HG03060 (cell line): ENCODE results near the gene CAPN10.

Source experiments
- ATAC-seq: cut with Tn5 transposase; IDR thresholded peaks from one replicate; pipeline ENCODE4 v1.9.1; 2021; ENCODE audit warnings: low read depth, moderate number of reproducible peaks; ENCODE audit not compliant: unreplicated experiment

Gene CAPN10

DNA sequence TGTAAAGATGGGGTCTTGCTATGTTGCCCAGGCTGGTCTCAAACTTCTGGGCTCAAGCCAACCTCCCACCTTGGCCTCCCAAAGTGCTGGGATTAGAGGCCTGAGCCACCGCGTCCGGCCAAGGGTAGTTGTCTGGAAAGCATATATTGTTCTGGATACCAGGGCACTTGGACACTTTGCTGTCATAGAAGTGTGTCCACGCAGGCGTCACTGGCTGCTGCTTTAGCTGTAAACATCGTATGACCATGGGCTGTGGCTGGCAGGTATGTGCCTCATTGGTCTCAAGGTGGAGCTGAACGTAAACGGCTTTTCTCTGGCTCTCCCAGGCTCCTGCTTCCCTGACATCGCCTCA is 35.5 kb downstream of the CAPN10 start:
- ATAC-seq, result no peak

DNA sequence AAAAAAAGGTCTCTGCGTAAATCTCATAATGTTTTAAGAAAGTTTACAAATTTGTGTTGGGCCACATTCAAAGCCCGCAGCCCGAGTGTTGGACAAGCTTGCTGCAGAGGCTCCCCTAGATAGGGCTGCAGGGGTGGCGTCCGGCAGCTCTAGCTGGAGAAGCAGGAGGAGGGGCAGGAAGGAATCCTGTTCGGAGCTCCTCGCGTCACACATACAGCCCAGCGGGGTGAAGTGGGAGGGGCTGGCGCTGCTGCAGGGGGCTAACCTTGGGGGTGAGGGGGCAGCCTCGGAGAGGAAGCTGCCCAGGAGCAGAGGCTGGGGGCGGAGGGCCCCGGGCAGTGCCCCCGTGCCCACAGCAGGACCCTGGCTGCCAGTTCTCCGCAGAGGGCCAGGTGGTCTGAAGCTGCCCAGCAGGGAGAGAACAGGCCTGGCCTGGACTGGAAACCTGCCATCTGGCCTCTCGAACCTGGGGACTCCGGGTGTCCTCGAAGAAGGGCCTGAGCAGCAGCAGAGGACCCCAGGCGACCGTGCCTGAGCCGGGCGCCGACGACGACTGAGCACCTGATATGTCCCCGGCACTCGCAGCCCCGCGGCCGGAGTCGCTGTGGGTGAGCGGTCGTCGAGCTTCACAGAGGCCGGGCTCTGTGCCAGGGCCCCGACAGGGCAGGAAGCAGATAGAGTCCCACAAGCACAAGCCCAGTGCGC is 36.1 kb downstream of the CAPN10 start:
- ATAC-seq, result no peak

DNA sequence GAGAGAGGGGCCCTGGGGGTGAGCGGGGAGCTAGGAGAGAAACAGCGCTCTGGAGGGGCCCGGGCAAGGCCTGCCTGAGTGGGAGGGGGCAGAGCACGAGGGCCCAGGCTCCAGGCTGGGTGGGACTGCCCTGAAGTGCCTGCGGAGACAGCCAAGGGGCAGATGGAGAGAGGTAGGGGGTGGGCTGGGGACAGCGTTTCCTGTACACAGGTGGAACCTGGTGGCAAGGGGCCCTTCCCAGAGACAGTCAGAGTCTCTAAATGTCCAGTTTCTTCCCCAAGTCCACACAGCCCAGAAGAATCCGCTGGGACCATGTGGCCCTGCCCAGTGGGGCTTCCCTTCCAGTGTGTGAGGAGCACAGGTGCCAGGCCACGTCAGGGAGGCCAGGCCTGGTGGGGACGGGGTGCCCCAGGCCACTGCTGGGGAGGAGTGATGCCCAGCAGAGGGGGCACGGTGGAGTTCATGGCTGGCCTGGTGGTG is 37.0 kb downstream of the CAPN10 start:
- ATAC-seq, result no peak

DNA sequence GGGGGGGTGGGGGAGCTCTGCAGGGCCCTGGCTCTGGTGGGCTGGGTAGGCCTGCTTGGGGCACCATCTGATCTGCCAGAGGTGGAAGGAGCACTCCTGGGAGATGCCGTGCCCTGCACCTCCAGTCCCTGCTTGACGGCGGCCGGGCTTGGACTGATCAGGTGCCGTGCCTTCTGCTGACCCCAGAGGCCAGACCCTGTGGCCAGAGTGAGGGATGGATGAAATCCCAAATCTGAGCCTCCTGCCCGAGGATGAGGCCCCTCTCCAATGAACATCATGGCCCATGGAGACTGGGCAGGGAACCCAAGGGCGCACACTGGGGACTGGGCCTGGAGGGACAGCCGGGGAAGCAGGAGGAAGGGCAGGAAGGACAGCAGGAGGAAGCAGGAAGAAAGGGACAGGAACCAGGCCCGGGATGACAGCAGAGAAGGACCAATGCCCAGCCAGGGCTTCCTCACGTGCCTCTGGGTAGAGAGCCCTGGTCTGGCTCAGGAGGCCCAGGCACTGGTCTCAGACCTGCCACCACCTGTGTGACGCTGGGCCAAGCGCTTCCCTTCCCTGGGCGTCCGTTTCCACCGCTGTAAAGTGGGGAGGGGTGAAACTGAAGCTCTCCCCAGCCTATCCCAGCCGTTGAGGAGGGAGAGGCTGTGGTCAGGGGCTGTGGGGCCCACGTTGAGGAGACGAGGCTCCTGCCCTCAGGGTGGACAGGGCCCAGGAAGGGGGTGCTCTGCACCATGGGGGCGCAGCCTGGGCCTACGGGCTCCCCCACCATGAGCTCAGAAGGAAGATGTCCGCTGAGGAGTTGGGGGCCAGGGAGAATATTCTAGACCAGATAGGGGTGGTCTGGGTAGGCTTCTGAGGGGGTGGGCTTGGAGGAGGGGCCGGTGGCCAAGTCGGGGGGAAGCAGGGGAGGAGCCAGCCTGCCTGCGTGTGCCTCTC is 37.7 kb downstream of the CAPN10 start:
- no peak for ATAC-seq

DNA sequence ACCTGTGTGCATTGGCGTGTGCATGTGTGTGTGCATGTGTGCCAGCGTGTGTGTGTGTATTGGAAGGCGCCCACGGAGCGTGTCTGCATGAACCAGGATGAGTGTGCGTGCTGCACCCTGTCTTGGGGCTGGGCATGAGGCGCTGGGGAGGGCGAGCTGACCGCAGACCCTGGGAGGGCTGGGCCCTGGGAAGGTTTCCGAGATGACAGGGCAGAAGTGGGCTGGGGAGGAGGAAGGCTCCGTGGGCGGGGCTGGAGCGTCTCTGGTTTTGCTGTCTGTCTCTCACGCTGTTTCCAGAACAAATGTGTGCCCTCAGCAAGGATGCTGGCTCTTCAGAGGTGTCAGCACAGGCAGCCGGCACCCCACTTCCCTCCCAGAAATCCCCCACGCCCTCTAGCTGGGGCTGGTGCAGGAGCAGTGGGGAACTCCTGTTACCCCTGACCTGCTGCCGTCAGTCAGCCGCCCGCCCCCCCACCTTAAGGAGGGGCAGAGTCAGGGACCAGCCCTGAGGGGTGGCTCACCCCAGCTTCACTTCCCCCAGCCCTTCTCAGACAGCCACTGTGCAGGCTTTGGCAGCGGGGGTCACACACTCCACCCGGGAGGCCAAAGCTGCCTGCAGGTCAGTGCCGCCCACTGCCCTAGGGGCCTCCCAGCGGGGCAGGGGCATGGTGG is 38.6 kb downstream of the CAPN10 start, which contains the start of gene GPR35:
TSS of gene GPR35 (plus strand) at position 531 of the 672 bp plus-strand sequence. CDS start 4,473 bp downstream, outside the sequence.
- ATAC-seq, result peak; percentile 42

DNA sequence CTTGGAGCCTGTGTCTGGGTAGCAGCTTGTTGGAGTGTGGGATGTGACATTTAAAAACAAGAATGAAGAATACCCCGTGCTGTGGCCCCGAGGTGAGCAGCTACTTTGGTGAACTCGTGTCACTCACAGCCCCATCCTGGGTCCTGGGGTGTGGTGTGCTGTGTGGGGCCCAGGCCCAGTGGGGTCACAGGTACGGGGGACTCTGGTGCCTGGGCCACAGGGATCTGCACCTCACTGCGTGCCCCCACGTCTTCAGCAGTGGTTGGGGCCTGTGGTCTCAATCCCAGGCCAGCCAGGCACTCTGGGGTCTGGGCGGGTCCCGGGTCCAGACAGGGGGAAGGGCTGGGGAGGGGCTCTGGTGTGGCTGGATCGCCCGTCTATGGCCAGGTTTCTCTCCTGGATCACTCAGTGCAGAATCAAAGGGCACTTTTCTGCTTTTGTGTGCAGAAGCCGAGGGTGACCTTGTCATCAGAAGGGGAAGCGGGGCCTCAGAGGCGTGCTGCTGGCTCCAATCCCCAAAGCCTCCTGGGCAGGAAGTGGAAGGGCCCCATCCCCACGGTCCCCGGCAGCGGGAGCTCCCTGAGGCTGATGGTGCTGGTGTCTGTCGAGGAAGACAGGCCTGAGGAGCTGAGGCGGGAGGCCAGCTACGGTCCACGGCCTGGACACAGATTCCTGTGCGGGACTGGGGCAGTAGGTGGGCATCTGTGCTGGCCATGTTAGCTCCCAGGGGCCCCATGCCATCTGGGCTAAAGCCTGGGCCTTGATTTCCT is 40.2 kb downstream of the CAPN10 start:
- ATAC-seq, result no peak

DNA sequence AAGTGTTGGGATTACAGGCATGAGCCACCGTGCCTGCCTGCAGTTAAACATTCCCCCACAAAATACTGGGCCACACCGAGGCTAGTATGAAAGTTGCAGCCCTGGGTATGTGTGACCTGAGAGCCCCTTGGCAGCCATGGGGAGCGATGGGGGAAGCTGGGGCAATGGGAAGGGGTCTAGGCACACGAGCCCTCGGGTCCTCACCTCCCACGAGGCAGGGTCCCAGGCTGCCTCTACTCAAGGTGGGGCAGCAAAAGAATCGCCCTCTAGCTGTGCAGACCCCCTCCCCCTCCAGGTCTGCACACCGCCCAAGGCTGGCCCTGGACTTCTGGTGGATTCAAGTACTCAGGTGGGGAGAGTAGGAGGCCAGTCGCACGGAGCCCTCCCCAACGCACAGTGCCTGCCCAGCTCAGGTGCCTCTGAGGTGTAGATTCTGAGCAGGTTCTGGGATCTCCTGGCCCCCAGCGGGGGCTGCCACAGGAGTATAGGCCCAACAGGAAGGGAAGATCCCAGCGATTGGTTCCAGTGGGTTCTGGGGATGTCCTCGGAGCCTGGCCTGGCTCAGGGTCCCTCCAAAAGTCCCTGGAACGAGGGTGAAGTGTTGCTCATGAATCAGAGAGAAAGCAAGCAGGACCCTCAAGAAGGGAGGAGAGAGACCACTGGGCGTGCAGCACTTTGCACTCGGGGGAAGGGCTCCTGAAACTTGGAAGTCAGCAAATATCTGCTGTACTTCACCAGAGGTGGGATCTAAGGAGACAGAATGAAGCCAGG is 41.4 kb downstream of the CAPN10 start:
- no peak for ATAC-seq

DNA sequence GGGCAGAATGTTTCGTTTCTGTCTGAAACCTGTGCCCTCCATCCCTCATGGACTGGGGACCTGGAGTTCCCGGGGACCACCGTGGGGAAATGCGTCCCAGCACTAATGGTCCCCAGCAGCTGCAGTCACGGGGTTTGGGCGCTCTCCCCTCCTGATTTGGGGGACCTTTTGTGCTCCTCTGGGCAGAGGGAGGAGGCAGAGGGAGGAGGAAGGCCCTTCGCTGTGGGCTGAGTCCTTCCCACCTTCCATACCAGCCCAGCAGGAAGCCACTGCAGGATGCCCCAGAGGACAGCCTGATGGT is 41.9 kb downstream of the CAPN10 start:
- ATAC-seq, result no peak

DNA sequence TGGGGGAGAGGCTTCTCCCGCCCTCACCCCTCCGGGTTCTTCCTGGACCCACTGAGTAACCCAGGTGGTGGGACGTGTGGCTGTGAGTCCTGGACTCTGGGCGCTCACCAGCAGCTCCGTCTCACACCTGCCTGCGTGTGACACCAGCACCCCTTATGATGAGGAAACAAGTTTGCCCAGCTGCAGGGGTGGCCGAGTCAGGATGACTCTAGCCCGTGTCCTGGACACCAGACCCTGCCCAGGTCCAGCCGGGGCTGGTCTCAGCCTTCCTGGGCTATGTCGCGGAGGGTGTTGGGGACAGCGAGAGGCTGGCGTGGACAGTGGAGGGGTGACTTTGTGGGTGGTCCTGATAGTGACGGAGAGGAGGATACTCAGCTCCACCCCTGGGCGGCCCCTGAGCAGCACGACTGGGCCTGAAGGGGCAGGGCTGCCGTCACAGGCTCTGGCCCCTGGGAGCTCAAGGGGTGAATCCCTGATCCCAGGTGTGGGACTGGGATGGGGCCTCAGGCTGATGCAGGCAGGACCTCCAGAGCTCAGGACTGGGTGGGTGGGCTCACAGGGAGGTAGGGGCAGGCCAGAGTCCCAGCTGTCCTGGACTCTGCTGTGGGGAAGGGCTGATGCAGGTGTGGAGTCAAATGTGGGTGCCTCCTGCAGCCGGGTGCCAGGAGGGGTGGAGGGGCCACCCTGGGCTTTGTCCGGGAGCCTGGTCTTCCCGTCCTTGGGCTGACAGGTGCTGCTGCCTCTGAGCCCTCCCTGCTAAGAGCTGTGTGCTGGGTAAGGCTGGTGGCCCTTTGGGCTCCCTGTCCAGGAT is 42.5 kb downstream of the CAPN10 start:
- no peak for ATAC-seq

DNA sequence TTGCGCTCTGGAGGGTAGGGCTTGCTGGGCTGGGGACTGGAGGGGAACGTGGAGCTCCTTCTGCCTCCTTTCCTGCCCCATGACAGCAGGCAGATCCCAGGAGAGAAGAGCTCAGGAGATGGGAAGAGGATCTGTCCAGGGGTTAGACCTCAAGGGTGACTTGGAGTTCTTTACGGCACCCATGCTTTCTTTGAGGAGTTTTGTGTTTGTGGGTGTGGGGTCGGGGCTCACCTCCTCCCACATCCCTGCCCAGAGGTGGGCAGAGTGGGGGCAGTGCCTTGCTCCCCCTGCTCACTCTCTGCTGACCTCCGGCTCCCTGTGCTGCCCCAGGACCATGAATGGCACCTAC is 43.1 kb downstream of the CAPN10 start:
- no peak for ATAC-seq

DNA sequence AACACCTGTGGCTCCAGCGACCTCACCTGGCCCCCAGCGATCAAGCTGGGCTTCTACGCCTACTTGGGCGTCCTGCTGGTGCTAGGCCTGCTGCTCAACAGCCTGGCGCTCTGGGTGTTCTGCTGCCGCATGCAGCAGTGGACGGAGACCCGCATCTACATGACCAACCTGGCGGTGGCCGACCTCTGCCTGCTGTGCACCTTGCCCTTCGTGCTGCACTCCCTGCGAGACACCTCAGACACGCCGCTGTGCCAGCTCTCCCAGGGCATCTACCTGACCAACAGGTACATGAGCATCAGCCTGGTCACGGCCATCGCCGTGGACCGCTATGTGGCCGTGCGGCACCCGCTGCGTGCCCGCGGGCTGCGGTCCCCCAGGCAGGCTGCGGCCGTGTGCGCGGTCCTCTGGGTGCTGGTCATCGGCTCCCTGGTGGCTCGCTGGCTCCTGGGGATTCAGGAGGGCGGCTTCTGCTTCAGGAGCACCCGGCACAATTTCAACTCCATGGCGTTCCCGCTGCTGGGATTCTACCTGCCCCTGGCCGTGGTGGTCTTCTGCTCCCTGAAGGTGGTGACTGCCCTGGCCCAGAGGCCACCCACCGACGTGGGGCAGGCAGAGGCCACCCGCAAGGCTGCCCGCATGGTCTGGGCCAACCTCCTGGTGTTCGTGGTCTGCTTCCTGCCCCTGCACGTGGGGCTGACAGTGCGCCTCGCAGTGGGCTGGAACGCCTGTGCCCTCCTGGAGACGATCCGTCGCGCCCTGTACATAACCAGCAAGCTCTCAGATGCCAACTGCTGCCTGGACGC is 43.6 kb downstream of the CAPN10 start:
- no peak for ATAC-seq

DNA sequence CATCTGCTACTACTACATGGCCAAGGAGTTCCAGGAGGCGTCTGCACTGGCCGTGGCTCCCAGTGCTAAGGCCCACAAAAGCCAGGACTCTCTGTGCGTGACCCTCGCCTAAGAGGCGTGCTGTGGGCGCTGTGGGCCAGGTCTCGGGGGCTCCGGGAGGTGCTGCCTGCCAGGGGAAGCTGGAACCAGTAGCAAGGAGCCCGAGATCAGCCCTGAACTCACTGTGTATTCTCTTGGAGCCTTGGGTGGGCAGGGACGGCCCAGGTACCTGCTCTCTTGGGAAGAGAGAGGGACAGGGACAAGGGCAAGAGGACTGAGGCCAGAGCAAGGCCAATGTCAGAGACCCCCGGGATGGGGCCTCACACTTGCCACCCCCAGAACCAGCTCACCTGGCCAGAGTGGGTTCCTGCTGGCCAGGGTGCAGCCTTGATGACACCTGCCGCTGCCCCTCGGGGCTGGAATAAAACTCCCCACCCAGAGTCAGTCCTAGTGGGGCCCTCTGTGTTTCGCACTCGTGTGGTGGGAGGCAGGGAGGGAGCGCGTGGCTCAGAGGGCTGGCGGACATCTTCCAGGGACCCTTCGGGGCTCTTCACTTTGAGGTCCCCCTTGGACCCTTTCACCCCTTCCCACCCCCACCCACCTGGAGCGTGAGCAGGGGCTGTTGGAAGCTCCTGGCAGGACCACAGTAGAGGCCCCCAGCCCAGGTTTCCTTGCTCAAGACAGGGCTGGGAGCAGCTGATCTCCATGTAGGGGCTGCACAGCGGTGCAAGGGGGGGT is 44.4 kb downstream of the CAPN10 start:
- ATAC-seq, result no peak

DNA sequence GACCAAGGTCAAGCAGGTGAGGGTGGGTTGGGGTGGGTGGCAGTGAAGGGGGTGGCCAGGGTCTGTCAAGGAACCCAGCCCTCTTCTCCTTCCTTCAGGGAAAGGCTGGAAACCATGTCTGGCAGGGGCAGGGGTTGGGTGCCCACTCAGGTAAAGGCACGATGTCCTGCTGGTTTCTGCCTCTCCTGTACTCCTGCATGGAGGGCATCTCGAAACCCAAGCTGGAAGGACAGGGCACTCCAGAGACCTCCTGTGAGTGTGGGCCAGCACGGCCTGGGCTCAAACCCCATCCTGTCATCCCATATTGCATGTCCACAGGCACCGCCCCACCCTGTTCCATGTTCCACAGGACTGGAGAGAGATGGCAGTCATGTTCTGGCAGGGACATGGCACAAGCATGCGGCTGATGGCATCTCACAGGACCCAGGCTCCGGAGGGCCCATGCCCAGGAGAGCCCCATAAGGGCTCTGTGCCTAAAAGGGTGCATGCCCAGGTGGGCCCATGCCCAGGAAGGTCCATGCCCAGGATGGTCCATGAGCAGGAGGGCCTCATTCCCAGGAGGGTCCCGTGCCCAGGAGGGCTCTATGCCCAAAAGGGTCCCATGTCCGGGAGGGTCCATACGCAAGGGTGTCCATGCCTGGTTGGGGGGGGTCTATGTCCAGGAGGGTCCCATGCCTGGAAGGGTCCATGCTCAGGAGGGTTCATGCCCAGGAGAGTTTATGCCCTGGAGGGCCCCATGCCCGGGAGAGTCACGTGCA is 45.2 kb downstream of the CAPN10 start:
- ATAC-seq, result no peak

DNA sequence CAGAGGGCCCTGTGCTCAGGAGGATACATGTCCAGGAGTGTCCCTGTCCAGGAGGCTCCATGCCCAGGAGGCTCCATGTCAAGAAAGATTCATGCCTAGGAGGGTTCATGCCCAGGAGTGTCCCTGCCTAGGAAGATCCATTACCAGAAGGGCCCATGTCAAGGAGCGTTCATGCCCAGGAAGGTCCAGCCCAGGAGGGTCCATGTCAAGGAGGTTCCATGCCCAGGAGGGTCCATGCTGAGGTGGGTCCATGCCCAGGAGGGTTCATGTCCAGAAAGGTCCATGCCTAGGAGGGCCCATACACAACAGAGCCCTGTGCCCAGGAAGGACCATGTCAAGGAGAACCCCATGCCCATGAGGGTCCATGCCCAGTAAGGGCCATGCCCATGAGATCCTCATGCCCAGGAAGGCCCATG is 45.8 kb downstream of the CAPN10 start:
- ATAC-seq, result no peak

DNA sequence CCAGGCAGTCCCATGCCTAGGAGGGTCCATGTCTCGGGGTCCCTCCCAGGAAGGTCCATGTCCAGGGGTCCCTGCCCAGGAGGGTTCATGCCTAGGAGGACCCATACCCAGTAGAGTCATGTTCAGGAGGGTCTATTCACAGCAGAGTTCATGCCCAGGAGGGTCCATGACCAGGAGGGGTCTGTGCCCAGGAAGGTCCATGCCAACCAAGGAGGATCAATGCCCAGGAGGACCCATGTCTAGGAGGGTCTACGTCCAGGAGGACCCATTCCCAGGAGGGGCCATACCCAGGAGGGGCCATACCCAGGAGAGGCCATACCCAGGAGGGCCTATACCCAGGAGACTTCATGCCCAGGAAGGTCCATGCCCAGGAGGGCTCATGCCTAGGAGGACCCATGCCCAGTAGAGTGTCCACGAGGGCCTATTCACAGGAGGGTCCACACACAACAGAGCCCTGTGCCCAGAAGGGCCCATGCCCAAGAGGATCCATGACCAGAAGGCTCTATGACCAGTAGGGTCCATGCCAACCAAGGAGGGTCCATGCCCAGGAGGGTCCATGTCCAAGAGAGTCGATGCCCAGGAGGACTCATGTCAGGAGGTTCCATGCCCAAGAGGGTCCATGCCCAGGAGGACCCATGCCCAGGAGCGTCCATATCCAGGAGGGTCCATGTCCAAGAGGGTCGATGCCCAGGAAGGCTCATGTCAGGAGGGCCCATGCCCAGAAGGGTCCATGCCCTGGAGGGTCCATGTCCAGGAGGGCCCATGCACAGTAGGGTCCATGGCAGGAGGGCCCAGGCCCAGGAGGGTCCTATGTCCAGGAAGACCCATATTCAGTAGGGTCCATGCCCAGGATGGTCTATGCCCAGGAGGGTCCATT is 48.8 kb downstream of the CAPN10 start:
- no peak for ATAC-seq

DNA sequence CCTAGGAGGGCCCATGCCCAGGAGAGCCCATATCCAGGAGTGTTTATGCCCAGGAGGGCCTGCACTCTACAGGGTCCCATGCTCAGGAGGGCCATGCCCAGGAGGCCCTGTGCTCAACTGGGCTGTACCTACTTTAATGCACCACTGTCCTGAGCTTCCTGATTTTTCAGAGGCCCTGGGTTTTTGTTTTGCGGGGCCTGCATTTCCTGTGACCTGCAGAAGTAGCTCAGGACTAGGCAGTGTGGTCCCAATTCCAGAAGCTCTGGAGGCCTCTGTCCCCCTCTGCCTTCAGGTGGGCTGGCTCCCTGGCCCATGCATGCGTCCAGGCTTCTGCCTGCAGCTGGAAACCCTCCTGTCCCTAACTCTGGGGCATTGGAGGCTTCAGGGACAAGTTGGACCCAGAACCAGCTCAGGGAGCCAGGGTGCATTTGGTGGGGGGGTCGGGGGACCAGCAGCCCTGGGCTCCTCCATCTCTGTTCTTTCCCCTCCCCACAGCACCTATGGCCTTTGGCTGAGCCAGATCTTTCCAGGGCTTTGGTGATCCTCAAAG is 49.5 kb downstream of the CAPN10 start:
- no peak for ATAC-seq
